Loucy (cell line): ENCODE results near the gene AHI1.

Experiments used
- EZH2phosphoT487 ChIP-seq: fragments of 200-600 bp; IDR thresholded peaks from 2 replicates; pipeline ENCODE4 v1.6.1; 2018; ENCODE audit warnings: antibody characterized with exemption, mild to moderate bottlenecking, moderate library complexity, borderline replicate concordance
- TF ChIP-seq, protein P1 (sequence below): fragments of 200-600 bp; sonication (generic); conservative IDR thresholded peaks from 2 replicates; pipeline ENCODE4 v1.5.1; 2014; ENCODE audit warnings: mild to moderate bottlenecking, antibody characterized with exemption, low read length

DNA sequence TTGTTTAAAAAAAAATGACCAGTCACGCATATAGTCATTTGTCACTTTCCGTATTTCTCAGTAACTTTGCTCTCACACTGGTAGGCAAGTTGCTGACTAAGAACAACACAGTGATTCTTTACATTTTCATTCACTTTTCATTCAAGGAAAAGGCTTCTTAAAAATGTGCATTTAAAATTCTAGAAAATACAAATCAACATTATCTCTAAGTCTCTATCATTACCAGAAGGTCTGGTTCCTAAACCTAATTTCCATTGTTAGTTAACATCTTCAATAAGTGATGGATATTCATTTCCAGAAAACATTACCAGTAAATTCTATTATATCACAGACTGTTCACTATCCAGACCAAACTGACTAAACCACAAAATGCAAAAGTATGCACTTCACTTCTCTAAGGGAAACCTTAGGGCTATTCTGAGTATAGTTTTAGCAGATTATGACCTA, 115.3 kb downstream of the AHI1 start:
- TF ChIP-seq, protein P1, sequence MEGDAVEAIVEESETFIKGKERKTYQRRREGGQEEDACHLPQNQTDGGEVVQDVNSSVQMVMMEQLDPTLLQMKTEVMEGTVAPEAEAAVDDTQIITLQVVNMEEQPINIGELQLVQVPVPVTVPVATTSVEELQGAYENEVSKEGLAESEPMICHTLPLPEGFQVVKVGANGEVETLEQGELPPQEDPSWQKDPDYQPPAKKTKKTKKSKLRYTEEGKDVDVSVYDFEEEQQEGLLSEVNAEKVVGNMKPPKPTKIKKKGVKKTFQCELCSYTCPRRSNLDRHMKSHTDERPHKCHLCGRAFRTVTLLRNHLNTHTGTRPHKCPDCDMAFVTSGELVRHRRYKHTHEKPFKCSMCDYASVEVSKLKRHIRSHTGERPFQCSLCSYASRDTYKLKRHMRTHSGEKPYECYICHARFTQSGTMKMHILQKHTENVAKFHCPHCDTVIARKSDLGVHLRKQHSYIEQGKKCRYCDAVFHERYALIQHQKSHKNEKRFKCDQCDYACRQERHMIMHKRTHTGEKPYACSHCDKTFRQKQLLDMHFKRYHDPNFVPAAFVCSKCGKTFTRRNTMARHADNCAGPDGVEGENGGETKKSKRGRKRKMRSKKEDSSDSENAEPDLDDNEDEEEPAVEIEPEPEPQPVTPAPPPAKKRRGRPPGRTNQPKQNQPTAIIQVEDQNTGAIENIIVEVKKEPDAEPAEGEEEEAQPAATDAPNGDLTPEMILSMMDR: no peak
- no peak for TF ChIP-seq EZH2phosphoT487
